ENCODE measurements around the gene LTBP1. TPM values are rescaled to one million over a fixed set of nuclear protein-coding genes. Genes with fewer than 3 reads are reported as not detected.

Gene LTBP1
- total RNA-seq, 1 experiment from 2014 or later = 12.1 TPM

DNA sequence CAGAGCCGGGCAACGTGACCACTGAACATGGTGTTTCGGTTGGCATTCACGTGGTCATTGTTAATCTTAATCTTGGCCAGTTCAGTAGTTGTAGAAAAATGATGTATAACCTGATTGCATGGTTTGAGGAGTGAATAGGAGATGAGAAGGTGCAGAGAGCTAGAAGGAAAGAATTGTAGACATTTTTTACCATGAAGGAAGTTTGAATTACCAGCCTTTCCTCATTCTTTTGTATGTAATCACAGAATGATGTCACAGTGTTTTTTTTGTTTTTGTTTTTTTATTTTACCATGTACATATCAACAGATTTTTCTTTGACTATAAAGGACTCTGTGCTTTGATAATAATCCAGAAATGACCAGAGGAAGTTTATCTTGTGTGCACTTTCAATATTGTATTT is 126.3 kb downstream of the LTBP1 start:
- DNase-seq (ENCODE audit: low spot score) = no peak

DNA sequence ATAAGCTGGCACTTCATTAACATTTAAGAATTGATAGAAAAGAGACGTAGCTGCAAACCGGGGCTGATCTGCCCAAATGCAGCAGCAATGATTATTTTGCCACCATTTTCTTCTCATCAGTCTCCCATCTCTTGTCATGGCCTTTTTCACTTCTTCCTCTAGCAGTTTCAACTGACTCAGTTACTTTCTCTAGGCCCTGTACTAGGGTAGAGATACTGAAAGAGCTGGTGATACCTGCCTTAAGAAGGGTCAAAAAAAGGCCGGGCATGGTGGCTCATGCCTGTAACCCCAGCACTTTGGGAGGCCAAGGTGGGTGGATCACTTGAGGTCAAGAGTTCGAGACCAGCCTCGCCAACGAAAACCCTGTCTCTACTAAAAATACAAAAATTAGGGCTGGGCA is 127.4 kb downstream of the LTBP1 start:
- DNase-seq (ENCODE audit: low spot score) = no peak

DNA sequence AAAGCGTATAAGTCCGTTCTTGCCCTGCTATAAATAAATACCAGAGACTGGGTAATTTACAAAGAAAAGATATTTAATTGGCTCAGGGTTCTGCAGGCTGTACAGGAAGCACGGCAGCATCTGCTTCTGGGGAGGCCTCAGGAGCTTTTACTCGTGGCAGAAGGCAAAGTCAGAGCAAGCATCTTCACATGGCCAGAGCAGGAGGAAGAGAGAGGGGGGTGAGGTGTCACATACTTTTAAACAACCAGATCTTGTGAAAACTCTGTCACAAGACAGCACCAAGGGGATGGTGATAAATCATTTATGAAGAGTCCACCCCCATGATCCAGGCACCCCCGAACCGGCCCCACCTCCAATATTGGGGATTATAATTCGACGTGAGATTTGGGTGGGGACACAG is 130.6 kb downstream of the LTBP1 start:
- no peak for DNase-seq (ENCODE audit: low spot score)

DNA sequence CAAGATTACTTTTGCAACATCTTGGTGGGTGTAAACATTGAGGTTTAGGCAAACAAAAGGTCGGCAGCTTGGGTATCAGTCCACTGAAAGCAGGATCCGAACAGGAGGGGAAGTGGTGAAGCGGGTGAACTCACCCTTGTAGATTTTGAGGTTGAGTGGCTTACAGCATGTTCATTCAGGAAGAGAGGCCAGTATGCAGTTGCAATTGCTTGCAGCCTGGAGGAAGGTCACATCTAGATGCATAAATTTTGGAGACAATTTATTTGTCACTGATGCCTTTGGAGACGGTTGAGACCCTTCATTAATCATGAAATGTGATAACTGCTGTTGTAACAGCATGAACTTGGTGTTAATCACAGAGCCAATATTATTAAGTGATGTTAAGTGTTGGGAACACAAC is 131.1 kb downstream of the LTBP1 start:
- no peak for DNase-seq (ENCODE audit: low spot score)

DNA sequence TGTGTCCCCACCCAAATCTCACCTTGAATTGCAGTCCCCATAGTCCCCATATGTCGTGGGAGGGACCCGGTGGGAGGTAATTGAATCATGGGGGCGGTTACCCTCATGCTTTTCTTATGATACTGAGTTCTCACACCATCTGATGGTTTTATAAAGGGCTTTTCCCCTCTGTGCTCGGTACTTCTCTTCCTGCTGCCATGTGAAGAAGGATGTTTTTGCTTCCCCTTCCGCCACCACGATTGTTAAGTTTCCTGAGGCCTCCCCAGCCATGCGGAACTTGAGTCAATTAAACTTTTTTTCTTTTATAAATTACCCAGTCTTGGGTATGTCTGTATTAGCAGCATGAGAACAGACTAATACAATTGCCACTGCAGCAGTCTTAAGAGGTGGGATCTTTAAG is 134.9 kb downstream of the LTBP1 start:
- DNase-seq (ENCODE audit: low spot score) = no peak

DNA sequence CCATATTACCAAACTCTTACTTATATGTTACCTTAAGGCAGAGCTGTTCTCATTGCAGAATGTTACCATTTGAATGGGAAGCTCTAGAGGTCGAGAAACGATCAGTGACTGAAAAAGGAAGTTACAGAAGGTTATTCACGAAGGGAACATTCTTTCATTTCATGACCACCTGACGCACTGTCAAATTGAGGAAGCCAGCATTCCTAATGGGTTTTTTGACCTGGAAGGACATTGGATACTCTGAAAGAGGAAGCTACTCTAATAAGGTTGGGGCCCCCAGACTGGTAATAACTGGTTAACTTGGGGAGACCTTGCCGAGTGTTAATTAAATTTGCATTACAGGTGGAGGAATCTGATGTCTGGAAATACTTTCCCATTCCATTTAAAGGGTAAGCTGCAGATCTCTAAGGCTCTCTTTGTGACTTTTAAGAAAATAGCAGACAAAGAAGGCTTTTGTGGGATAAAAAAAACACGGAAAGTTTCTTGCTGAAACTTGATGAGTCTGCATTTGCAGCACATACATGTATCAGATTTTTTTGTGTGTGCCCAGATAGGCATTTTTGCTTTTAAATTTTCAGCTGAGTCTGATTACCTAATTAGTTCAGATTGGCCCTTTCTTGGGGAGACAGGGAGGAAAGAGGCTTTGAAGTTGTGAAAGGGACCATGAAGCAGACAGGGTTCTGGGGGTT is 137.1 kb downstream of the LTBP1 start:
- no peak for DNase-seq (ENCODE audit: low spot score)

DNA sequence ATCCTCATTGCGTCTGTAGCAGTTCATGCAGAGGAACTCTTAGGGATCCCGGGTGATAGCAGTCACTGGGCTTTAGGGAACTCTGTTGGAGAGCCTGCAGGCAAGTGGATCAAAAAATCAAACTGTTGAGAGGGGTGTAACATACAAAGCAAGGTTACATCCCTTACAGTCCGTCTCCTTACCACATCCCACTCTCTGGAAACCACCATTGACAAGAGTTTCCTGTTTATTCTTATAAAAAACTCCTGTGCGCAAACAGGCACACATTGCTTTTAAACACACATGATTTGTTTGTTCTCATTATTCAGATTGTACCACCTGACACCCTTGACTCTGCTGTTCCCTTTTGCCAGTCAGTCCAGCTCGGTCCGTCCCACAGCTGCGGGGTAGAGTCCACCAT is 137.7 kb downstream of the LTBP1 start:
- DNase-seq (ENCODE audit: low spot score) = no peak

DNA sequence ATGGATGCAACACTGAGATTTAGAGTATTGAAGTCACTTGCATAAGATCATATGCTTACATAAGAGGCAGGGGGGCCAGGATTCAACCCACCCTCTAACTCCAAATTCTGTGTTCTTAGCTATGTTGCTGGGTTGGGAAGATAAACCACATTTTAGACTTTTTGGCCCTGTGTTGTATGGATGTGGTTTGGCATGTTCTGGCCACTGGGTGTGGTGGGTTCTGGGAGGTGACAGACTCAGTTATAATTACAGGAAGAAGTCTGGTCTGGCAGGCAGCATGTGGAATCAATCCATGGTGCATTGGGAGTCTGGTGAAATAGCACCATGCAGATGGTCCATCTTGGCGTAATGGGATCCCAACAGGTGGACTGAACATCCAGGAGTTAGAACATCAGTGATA is 138.9 kb downstream of the LTBP1 start:
- DNase-seq (ENCODE audit: low spot score) = no peak

DNA sequence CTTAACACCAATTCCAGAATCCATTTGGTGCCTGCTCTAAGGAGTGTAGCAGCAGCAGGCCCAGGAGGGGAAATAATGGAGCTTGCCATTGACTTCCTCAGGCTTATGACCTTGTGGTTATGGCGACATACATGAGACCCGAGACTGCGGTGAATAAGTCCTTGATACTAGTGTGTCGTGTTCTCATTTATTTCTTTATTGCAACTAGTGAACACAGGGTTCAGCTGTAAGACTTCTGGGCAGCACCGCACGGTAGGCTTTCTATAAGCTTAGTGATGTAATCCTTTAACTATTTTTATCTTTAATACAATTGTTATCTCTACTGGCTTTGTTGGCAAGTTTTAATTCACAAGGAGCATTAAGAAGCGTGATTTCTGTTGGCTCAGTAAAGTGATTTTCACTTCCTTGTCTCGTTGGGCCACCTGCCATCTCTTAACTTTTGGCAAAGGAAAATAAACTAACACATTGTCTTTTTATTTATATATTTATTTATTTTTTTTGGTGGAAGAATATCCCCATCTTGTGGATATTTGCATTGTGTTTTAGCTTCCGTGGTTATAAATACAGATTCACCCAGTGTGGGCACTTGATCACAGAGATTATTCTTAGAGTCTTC is 139.8 kb downstream of the LTBP1 start:
- DNase-seq (ENCODE audit: low spot score) = peak; percentile 21

DNA sequence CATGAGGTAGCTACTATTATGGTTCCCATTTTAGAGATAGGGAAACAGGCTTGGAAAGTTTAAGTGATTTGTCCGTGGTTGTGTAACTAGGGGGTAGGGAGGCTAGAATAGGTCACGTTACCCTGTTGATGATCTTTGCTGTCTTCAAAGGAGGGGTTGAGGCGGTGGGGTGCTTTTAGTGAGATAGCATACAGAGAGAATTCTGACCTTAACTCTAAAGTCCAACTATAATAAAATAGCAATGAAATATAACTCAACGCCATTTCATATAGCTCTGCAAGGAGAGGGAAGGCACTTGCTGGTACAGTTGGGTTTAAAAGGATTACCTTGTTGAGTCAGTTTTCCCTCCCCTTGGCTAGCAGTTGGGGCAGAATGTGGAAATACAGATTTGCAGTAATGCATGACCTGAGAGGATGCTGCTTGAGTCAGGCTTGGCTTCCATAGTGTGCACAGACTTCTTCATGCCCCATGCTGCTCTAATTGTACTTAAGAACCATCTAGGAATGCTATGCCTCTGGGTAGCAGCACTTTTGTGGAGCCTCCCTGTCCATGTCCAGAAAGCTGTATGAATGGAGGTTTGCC is 143.9 kb downstream of the LTBP1 start:
- no peak for DNase-seq (ENCODE audit: low spot score)

DNA sequence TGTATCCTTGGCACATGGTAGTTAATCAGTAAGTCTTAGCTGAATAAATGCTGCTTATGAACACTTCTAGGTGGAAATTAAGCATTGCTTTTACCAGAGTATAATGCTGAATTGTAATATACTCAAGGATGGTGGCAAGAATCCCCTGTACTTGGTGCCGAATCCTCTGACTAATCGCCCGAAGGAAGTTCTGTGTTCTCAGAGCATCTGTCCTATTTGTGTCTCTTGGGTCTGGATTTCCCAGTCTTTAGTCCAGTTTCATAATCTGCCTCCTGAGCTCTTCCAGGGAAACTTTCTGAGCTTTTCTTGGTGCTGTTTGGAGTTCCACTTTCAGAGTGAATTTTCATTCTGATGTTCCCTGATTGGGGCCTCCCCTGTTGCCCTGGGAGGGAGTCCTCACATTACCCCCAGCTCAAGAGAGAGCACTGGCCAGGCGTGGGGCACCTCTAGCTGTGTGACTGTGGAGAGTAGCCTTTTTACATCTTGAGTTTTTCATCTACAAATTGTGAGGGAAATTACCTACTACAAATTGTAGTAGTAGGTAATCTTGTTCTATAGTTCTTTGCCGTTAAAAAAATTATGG is 144.9 kb downstream of the LTBP1 start:
- DNase-seq (ENCODE audit: low spot score) = no peak

DNA sequence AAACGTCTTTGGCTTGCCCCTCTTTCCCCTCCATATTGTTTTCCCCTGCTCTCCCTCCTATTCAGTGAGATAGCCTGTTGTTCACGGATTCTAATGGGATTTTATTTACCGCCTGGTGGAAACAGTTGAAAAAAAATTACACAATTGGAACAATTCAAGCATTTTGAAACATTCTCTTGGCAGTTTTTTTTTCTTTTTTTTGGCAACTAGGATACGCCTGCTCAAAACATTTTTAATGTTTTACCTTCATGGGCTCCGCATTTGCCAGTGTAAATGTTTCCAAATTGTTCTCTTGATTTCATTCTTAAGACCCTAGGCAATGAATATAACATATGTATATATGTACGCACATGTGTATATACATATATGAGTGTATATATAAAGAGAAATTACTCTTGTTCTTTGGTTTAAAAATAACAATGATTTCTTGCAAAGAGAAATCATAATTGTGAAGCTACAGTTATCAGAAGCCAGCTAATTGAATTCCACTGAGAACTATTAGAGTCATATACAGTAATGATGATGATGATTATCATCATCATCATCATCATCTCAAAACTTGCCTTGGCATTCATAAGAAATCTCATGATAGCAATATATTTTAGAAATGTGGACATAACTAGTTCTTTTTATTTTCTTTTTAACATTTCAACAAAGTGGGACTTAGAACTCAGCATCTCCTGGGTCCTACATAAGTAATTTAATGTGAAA is 146.7 kb downstream of the LTBP1 start:
- DNase-seq (ENCODE audit: low spot score) = no peak

DNA sequence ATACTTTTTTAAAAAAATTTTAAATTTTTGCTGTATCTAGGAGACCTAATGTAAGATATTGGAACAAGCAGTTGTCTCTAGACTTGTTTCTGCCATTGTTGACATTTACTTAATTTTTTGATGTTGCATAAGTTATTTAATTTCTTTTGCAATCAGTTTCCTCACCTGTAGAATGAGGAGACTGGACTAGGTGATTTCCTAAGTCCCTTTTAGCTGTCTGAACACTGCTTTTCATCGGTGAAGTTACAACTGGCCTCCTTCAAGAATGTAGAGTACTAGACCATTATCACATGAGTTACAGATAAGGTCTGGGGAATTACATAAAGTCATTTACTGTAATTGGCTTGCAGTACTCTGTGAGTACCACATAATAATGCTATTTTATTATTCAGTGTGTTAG is 147.6 kb downstream of the LTBP1 start:
- DNase-seq (ENCODE audit: low spot score) = no peak

DNA sequence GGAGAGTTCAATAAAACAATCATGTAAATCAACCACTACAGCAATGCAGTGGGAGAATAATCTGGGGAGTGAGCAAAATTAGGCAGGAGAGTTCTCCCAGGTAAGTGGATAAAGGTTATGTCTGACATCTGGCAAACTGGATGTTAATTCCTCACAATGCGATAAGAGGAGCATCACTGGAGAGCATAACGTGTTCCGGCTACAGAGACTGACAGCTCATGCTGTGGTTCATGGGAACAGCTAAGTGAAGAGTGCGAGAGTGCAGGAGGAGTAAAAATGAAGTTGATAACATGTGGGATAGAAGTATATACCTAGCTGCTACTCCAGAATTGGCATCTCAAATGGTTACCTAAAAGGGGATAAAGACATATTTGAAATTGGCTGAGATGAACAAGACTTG is 153.2 kb downstream of the LTBP1 start:
- DNase-seq (ENCODE audit: low spot score) = no peak

DNA sequence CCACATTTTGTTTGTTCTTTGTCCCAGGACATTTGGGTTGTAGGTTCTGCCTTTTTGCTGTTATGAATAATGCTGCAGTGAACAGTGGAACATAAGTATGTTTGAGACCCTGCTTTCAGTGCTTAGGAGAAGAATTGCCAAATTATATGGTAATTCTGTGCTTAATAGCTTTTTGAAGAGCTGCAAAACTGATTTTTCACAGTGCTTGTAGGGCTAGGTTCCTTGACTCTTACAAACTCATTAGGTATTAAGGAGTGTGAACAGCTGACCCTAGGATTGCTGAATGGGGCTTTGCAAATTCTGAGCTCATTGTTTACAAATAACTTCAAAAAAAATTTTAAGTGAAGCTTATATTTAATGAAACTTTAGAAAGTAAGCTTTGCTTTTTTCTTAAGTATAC is 154.2 kb downstream of the LTBP1 start:
- DNase-seq (ENCODE audit: low spot score) = no peak

DNA sequence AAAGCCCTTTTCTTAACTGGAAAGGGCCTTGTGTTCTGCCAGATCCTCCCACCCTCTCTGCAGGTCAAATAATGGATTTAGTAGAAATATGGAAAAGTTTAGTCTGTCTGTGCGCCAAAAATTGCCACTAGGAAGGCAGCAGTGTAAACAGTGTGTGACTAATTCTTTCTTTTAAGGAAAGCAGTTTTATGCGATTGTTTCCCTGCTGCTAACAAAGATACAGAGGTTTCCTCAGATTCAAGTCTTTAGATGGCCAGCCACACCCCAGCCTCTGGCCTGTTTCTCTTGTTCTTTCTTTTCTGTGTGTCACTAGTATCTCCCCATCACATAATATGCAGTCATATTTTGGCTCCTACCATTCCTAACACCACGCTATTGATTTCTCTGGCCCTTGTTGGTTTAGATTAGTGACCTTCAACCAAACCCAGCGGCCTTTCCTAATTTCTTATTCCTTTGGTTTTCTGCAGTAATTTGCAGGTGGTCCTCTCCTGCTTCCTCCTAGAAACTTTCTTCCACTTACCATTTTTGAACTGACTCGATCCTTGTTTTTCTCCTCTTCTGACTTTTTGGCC is 157.4 kb downstream of the LTBP1 start:
- peak; percentile 42 for DNase-seq (ENCODE audit: low spot score)

DNA sequence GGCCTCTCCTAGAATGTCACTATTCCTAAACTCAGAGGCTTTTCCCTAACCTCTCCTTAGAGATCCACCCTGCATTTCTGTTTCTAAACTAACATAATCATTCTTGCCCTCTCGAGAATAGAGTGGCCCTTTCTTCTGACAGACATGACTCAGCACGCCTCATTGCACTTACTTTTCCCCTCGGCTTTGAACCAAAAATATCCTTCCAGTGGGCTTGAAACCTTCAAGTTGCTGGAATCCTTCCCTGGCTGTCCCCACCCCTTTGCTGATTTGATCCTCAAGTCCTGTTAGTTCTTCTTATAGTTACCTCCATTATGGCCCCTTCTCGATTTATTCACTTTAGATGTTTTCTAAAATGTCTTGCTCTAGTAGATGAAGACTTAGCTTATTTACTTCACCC is 158.0 kb downstream of the LTBP1 start:
- peak; percentile 34 for DNase-seq (ENCODE audit: low spot score)

DNA sequence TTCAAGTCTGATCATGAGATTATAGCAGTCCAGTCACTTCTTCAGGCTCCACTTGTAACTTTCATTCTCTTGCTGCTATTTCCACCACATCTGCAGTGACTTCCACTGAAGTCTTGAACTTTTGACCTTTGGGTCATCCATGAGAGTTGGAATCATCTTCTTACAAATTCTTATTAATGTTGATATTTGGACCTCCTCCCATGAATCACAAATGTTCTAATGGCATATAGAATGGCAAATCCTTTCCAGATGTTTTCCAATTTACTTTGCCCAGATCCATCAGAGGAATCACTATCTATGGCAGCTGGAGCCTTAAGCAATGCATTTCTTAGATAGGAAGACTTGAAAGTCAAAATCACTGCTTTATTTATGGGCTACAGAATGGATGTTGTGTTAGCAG is 159.4 kb downstream of the LTBP1 start:
- no peak for DNase-seq (ENCODE audit: low spot score)

DNA sequence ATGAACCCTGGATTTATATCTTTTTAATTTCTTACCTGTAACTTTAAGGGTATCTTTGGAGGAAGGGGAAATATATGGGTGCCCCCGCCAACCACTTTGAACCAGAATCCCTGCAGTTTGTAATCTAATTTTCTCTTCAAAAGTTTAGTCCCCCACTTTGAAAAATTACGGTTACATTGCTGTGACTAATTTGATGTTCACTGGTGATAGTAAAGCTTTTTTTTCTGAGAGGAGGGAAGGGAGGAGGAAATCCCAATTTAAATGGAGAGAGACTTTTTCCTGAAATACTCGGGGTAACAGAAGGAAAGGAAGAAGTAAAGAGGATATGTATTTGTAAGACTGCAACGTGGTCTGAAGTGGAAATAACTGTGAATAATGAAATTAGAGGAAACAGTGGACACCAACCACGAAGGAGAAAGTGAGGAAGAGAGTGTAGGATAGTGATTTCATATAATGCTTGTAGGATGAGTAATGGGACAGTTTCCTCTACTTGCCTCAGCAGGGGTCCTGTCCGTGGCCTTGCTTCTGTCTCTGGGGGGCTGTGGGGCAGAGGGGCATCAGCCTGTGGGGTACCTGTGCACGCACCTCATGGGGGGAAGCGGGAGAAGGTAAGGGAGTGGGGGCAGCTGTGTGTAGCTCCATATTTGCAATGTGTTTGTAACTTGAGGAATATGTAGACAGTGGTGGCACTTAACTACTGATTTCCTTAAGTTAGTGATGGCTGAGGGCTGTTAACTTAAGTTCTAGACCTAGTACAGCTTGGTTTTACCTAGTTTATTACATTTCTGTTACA is 161.1 kb downstream of the LTBP1 start:
- peak; percentile 22 for DNase-seq (ENCODE audit: low spot score)

DNA sequence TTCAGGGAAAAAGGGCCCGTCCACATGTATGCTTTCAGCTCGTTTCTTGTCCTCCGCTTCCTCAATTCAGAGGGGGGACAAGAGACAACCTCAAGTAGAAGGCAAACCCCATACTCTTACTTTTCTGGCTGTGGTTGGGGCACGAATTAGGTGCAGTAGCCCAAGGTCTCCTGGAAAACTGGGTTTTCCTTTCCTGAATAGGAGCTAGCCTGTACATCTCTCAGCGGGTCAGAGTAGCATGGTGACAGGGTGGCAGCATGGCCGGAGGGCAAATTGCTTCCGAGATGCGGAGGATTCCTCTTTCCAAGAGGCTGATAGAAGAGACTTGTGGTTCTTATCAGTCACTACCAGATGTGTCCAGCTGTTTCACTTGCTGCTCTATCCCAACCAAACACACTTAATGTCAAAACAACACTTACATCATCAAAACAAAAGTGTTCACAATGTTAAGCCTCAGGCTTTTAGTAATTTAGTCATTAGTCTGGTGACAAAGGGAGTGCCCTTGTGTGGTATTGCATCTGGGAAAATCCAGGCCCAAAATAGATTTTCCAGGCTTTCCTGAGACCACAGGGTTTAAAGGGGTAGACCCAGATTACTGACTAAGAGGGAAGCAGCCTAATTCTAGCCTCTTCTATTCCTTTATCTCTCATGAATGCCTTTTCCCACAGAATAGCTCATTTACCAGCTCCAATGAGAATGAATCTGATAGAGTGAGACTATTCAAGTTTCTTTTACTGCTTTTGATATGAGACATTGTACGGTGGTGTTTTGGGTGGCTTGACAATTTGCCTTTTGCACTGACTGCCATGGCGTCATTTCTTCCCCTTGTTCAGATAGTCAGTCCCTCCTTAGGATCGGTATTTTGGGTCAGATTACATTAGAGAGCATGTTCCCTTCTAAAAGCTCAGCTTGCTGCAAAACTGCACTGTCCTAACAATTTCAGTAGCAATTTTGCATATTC is 162.0 kb downstream of the LTBP1 start:
- peak; percentile 70 for DNase-seq (ENCODE audit: low spot score)

Data from A172 (cell line).